ENCODE results near the gene PGF.
"Not testable (repeated sequence)": the region's sequence is repeated elsewhere in the genome, so short reads cannot be mapped to it uniquely, and the experiment has no call there.

PGF gene

GRCh38 chr14:74955229-74956026 is at the start of gene PGF:
Gene PGF (minus strand): TSS chr14:74955597. CDS start chr14:74955242, 355 bp downstream.
- TF ChIP-seq CTCF (IDR thresholded peaks at IDR 0.05) = no peak
- peaks cover 23% of the 10 kb centered on the region for H3K27me3 Mint-ChIP-seq (ENCODE audit: low read depth, poor library complexity)
- no peaks in the 10 kb centered on the region for H3K36me3 Mint-ChIP-seq (ENCODE audit: low read depth)
- H3K4me3 Mint-ChIP-seq = peak within 1 kb of the TSS; percentile 75
- peak within 1 kb of the TSS; percentile 38 for H3K27ac Mint-ChIP-seq
- no peaks in the 10 kb centered on the region for H3K9me3 Mint-ChIP-seq
- DNase-seq = peak; percentile 84
- peaks cover 68% of the 10 kb centered on the region for H3K4me1 Mint-ChIP-seq

GRCh38 chr14:75003250-75004027 is 48.0 kb upstream of the PGF start:
- TF ChIP-seq CTCF (IDR thresholded peaks at IDR 0.05) = no peak
- Mint-ChIP-seq H3K36me3 (ENCODE audit: low read depth) (peaks cover 38% of the 10 kb centered on the region), H3K4me1 (peaks cover 35% of the 10 kb centered on the region), H3K27me3 (ENCODE audit: low read depth, poor library complexity) (peaks cover 8% of the 10 kb centered on the region), H3K9me3 (peaks cover 19% of the 10 kb centered on the region), H3K4me3 (peak overlapping the region; percentile 99), H3K27ac (peak overlapping the region; percentile 83)
- peak; percentile 8 for DNase-seq

- Mint-ChIP-seq H3K9me3 (peaks cover 19% of the 10 kb centered on the region), H3K4me3 (peak within 1 kb of the TSS; percentile 99), H3K4me1 (peaks cover 35% of the 10 kb centered on the region), H3K27ac (peak within 1 kb of the TSS; percentile 94), H3K27me3 (ENCODE audit: low read depth, poor library complexity) (peaks cover 11% of the 10 kb centered on the region), H3K36me3 (ENCODE audit: low read depth) (peaks cover 29% of the 10 kb centered on the region)
- peak; percentile 98 for DNase-seq
- TF ChIP-seq CTCF (IDR thresholded peaks at IDR 0.05) = peak; percentile 13
Measured at GRCh38 chr14:75002392-75003249, 47.2 kb upstream of the PGF start, which contains the start of gene EIF2B2. Gene EIF2B2 (plus strand): TSS chr14:75002921. CDS start chr14:75002991, 70 bp downstream.

- DNase-seq = no peak
- peak overlapping the region; percentile 94 for H3K27ac Mint-ChIP-seq
- no peak for TF ChIP-seq CTCF (IDR thresholded peaks at IDR 0.05)
- H3K36me3 Mint-ChIP-seq (ENCODE audit: low read depth) = peaks cover 22% of the 10 kb centered on the region
- H3K4me1 Mint-ChIP-seq = peaks cover 35% of the 10 kb centered on the region
- peak overlapping the region; percentile 99 for H3K4me3 Mint-ChIP-seq
- H3K9me3 Mint-ChIP-seq = peaks cover 19% of the 10 kb centered on the region
- peaks cover 13% of the 10 kb centered on the region for H3K27me3 Mint-ChIP-seq (ENCODE audit: low read depth, poor library complexity)
Measured at GRCh38 chr14:75001899-75002298, 46.5 kb upstream of the PGF start.

GRCh38 chr14:75001261-75001660 is 45.9 kb upstream of the PGF start:
- Mint-ChIP-seq H3K9me3 (peaks cover 19% of the 10 kb centered on the region), H3K27ac (no peak overlapping the region), H3K4me3 (no peak overlapping the region), H3K4me1 (peaks cover 35% of the 10 kb centered on the region), H3K27me3 (ENCODE audit: low read depth, poor library complexity) (peaks cover 14% of the 10 kb centered on the region), H3K36me3 (ENCODE audit: low read depth) (peaks cover 16% of the 10 kb centered on the region)
- TF ChIP-seq CTCF (IDR thresholded peaks at IDR 0.05) = no peak
- DNase-seq = no peak

- DNase-seq = not testable (repeated sequence)
Measured at GRCh38 chr14:74995781-74996180, 40.4 kb upstream of the PGF start.

GRCh38 chr14:74994182-74994581 is 38.8 kb upstream of the PGF start:
- H3K27ac Mint-ChIP-seq; H3K4me1 Mint-ChIP-seq; DNase-seq; H3K36me3 Mint-ChIP-seq (ENCODE audit: low read depth); H3K27me3 Mint-ChIP-seq (ENCODE audit: low read depth, poor library complexity); H3K4me3 Mint-ChIP-seq: not testable (repeated sequence)
- peaks cover 12% of the 10 kb centered on the region for H3K9me3 Mint-ChIP-seq

More at GRCh38 chr14:74995781-74996180, 40.4 kb upstream of the PGF start:
- not testable (repeated sequence) for H3K4me3 Mint-ChIP-seq; H3K4me1 Mint-ChIP-seq; H3K36me3 Mint-ChIP-seq (ENCODE audit: low read depth); H3K27ac Mint-ChIP-seq
- peaks cover 14% of the 10 kb centered on the region for H3K9me3 Mint-ChIP-seq
- peaks cover 14% of the 10 kb centered on the region for H3K27me3 Mint-ChIP-seq (ENCODE audit: low read depth, poor library complexity)

Data from nephron progenitor cell (in vitro differentiated cells).